Peyer's patch (tissue), 4 donors: ENCODE data around the gene VPS13C. TPM values are rescaled to one million over a fixed set of nuclear protein-coding genes. Genes with fewer than 3 reads are reported as not detected.

Experiments used
- DNase-seq, 3 donors: peaks; one replicate each; pipeline ENCODE4 v3.0.0-alpha.2; 2017 to 2019
- H3K27ac ChIP-seq, 4 donors: fragments of 200-600 bp; sonication (generic); one replicate each; pipeline ENCODE4 v1.5.1; 2016 to 2019
- H3K27me3 ChIP-seq, 2 donors: fragments of 200-600 bp; sonication (generic); one replicate each; pipeline ENCODE4 v1.5.1; 2019
- H3K36me3 ChIP-seq, 3 donors: fragments of 200-600 bp; sonication (generic); one replicate each; pipeline ENCODE4 v1.5.1; 2016 to 2019
- H3K4me1 ChIP-seq, 4 donors: fragments of 200-600 bp; sonication (generic); one replicate each; pipeline ENCODE4 v1.5.1; 2016 to 2019
- H3K4me3 ChIP-seq, 4 donors: fragments of 200-600 bp; sonication (generic); 1 replicate in 3 of 4; 2 replicates in 1 of 4; pipeline ENCODE4 v1.5.1; 2016 to 2019; ENCODE audit warnings: mild to moderate bottlenecking in 1 of 4
- H3K9me3 ChIP-seq, 4 donors: fragments of 200-600 bp; sonication (generic); one replicate each; pipeline ENCODE4 v1.5.1; 2016 to 2019; ENCODE audit warnings: mild to moderate bottlenecking in 1 of 4
- POLR2A ChIP-seq, 2 donors: fragments of 450-650 bp; IDR thresholded peaks; one replicate each; pipeline ENCODE4 v1.5.1; 2017; ENCODE audit warnings: antibody characterized with exemption in 2 of 2, mild to moderate bottlenecking in 2 of 2, moderate library complexity in 2 of 2
- total RNA-seq, 4 donors: library from RNA; depleted of rRNA; stranded (reverse); fragments of >200 nt; gene quantifications; one replicate each; pipeline ENCODE4 v1.1.0, GENCODE V29; 2016
- TF ChIP-seq, protein P1 (sequence below), 6 experiments: fragments of 450-650 bp in 4 of 6; fragments of 200-600 bp in 2 of 6; sonication (generic) in 1 of 6; IDR thresholded peaks; one replicate each; pipeline ENCODE4 v1.5.1; 2017 to 2019; ENCODE audit warnings: antibody characterized with exemption in 6 of 6, mild to moderate bottlenecking in 3 of 6, moderate library complexity in 1 of 6

The VPS13C gene
- total RNA-seq, 4 donors from 2014 or later, result 65.1 to 111 (median 70.4) TPM

GRCh38 chr15:61890106-61890505, 170.1 kb downstream of the VPS13C start:
- no peaks in the 10 kb centered on the region for H3K4me1 ChIP-seq
- no peak overlapping the region for H3K27ac ChIP-seq
- H3K36me3 ChIP-seq, result peaks cover 0 to 60% (median 0%) of the 10 kb centered on the region in 3 donors
- TF ChIP-seq, protein P1, sequence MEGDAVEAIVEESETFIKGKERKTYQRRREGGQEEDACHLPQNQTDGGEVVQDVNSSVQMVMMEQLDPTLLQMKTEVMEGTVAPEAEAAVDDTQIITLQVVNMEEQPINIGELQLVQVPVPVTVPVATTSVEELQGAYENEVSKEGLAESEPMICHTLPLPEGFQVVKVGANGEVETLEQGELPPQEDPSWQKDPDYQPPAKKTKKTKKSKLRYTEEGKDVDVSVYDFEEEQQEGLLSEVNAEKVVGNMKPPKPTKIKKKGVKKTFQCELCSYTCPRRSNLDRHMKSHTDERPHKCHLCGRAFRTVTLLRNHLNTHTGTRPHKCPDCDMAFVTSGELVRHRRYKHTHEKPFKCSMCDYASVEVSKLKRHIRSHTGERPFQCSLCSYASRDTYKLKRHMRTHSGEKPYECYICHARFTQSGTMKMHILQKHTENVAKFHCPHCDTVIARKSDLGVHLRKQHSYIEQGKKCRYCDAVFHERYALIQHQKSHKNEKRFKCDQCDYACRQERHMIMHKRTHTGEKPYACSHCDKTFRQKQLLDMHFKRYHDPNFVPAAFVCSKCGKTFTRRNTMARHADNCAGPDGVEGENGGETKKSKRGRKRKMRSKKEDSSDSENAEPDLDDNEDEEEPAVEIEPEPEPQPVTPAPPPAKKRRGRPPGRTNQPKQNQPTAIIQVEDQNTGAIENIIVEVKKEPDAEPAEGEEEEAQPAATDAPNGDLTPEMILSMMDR (IDR thresholded peaks at IDR 0.05), result no peak
- no peak for TF ChIP-seq POLR2A (IDR thresholded peaks at IDR 0.05)
- H3K27me3 ChIP-seq, result no peaks in the 10 kb centered on the region
- no peak overlapping the region for H3K4me3 ChIP-seq
- H3K9me3 ChIP-seq, result peaks cover 0 to 14% (median 0%) of the 10 kb centered on the region in 4 donors
- DNase-seq, result no peak

DNA sequence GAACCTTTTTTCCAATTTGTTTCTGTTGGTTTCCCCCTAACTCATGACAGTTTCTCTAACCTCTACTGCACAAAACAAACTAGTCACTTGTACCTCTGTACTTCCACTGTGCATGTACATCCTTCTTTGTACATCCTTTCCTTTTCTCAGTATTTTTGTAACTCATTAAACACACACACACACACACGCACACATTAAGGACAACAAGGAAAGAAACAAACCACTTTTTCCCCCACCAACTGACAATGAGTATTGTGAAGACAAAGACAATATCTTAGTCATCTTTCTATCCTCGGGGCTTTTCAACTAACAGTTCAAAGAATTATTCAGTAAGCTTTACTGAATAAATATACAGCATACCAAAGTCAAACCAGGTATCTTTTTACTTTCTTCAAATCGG, 170.5 kb downstream of the VPS13C start:
- DNase-seq, result no peak
- Histone ChIP-seq H3K27me3 (no peaks in the 10 kb centered on the region), H3K9me3 (peaks cover 0 to 14% (median 0%) of the 10 kb centered on the region in 4 donors), H3K27ac (no peak overlapping the region), H3K4me1 (no peaks in the 10 kb centered on the region), H3K4me3 (no peak overlapping the region), H3K36me3 (peaks cover 0 to 60% (median 0%) of the 10 kb centered on the region in 3 donors)
- TF ChIP-seq, protein P1 (IDR thresholded peaks at IDR 0.05), result no peak
- no peak for TF ChIP-seq POLR2A (IDR thresholded peaks at IDR 0.05)

DNA sequence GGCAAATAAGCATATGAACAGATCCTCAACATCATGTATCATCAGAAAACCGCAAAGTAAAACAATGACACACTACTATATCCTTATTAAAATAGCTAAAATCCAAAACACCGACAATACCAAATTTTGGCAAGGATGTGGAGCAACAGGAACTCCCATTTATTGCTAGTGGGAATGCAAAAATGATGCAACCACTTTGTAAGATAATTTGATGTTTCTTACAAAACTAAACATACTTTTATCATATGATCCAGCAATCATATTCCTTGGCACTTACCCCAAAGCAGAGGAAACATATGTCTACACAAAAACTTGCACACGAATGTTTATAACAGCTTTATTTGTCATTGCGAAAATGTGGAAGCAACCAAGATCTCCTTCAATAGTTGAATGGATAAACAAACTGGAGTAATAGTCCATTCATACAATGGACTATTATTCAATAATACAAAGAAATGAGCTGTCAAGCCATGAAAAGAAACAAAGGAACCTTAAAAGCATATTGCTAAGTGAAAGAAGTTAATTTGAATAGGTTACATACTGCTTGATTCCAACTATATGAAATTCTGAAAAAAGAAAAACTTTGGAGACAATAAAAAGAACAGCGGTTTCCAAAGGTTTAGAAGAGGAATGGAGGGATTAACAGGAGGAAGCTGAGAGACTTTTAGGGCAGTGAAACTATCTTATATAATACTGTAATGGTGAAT, 172.0 kb downstream of the VPS13C start:
- TF ChIP-seq, protein P1 (IDR thresholded peaks at IDR 0.05), result no peak
- Histone ChIP-seq H3K27me3 (no peaks in the 10 kb centered on the region), H3K4me3 (no peak overlapping the region), H3K9me3 (peaks cover 0 to 5% (median 0%) of the 10 kb centered on the region in 4 donors), H3K4me1 (no peaks in the 10 kb centered on the region), H3K36me3 (peaks cover 0 to 48% (median 0%) of the 10 kb centered on the region in 3 donors), H3K27ac (no peak overlapping the region)
- DNase-seq, result no peak

DNA sequence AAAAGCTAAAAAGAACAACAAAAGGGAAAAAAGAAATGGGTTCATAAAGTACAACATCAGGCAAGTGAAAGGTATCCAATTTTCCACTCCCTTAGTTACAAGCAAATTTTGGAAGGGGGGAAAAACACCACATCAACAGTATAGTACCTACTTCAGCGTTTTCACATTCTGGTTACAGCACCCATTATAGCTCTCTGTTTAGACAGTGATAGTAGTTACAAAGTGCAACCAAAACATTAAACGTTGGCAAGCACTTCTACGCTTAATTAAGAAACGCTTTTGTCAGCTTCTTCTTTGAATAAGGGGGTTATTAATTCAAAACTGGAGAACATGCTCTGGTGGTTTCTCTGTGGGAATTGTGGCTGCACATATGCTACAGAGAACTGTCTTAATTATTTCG, 180.2 kb downstream of the VPS13C start:
- DNase-seq, result no peak
- Histone ChIP-seq H3K27ac (no peak overlapping the region), H3K27me3 (no peaks in the 10 kb centered on the region), H3K9me3 (no peaks in the 10 kb centered on the region), H3K36me3 (peaks cover 0 to 4% (median 0%) of the 10 kb centered on the region in 3 donors), H3K4me3 (no peak overlapping the region), H3K4me1 (no peaks in the 10 kb centered on the region)
- TF ChIP-seq POLR2A (IDR thresholded peaks at IDR 0.05), result no peak
- TF ChIP-seq, protein P1 (IDR thresholded peaks at IDR 0.05), result no peak

DNA sequence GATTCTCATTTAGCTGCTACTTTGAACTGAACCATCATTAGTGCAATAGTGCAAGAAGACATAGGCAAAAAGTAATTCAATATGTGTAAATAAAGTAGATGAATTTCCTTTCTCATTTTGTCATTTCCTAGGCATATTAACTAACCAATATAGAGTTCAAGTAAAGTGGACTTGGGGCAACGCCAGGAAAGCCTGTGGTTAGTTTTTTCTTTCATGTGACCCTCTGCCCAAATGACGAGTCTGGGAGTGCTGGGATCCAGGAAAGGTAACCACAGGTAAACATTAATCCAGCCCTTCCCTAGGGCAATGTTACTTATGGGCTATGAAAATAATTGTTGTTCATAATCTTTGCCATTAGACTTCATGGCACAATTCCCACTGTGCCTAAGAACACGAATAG, 181.0 kb downstream of the VPS13C start:
- DNase-seq, result peak in 2 of 3 donors; percentile 50 to 70
- H3K27ac ChIP-seq, result no peak overlapping the region

More for the DNA sequence above, 181.0 kb downstream of the VPS13C start:
- H3K36me3 ChIP-seq, result peaks cover 0 to 4% (median 0%) of the 10 kb centered on the region in 3 donors
- H3K4me1 ChIP-seq, result no peaks in the 10 kb centered on the region
- no peaks in the 10 kb centered on the region for H3K27me3 ChIP-seq
- H3K4me3 ChIP-seq, result no peak overlapping the region
- TF ChIP-seq, protein P1 (IDR thresholded peaks at IDR 0.05), result no peak
- TF ChIP-seq POLR2A (IDR thresholded peaks at IDR 0.05), result no peak
- H3K9me3 ChIP-seq, result no peaks in the 10 kb centered on the region
